GM21825 (cell line): Measurements from ENCODE around the gene IDUA.
A peak's percentile ranks its signal among the peaks of the same experiment; 100 is the strongest.
"Not testable (repeated sequence)": the region's sequence is repeated elsewhere in the genome, so short reads cannot be mapped to it uniquely, and the experiment has no call there.

ENCODE experiments used
- ATAC-seq: cut with Tn5 transposase; IDR thresholded peaks from one replicate; pipeline ENCODE4 v1.9.1; 2021; ENCODE audit warnings: mild to moderate bottlenecking, moderate library complexity; ENCODE audit not compliant: unreplicated experiment

IDUA gene

DNA sequence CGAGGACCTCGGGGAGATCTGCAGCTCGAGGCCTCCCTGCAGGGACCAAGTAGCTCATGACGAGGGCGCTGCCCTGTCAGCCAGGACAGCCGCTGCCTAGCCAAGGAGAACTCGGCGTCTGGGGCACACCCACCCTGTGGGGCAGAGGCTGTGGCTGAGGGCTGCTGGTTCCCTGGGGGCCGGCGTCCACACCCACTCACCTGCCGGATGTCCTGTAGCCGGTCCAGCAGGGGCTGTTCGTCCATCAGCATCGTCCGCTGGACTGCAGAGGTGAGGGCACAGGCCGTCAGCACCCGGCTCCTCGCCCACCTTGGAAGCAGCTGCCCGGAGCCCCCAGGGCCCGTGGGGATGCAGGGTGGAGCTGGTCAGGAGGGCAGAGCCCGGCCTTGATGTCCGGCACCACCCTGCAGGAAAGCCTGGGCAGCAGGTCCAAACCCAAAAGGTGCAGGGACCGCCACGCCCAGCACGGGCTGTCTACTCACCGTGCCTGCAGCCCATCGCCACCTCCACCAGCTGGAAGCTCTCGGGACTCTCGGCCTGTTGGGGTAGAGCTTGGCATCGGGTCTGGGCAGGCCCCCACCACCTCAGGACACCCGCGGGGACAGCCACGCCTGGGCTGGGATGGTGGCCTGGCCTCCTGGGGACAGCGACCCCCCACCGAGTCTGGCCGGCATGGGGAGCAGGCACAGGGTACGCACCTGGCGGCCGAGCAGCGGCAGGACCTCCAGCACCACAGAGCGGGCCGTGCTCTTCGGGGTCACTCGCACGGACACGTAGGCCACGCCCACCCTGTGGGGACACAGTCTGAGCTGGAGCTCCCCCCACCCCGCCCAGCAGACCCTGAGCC is 20.4 kb upstream of the IDUA start:
- ATAC-seq, result no peak

- ATAC-seq, result no peak
Measured at GRCh38 chr4:967113-968104, 19.4 kb upstream of the IDUA start.

DNA sequence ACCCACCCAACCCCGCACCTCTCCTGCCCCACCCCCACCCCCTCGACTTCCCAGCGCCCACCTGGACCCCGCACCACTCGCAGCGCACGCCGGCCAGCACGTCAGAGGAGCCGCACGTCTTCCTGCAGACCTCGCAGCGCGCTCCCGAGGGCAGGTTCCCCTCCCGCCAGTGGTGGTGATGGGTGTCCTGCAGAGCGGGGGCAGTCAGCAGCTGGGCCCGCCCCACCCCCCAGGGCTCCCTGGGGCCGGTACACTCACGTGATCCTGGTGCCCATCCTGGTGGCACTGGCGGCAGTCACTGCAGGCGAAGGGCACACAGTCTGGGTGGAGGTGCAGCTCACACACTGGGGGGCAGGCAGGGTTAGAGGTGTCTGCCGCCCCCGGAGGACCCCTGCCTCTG is 18.6 kb upstream of the IDUA start:
- no peak for ATAC-seq

DNA sequence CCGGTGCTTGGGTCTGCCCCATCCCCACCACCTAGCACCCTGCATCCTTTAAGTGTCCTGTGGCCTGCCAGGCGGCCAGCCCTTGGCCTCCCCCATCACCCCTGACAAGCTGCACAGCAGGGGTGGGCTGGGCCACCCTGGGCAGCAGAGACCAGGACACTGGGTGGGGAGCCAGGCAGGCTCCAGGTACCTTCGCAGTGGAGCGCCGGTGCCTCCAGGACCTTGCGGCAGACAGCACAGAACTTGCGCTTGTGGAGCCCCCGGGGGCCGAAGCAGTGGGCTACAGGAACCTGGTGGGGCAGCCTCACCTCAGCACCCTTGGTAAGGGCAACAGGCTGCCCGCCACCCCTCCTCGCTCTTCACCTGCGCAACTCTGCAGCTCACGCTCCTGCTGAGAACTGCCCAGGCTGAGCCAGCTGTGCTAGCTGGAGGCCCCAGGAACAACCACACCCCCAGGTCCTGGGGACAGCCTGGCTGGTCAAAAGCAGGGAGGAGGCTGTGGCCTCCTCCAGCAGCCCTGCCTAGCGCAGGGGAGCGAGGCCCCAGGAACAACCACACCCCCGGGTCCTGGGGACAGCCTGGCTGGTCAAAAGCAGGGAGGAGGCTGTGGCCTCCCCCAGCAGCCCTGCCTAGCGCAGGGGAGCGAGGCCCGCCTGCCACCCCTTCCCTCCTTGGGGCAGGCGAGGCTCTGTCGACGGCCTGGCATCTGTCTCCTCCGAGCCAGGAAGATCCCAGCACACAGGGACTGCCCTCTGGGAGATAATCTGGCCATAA is 18.0 kb upstream of the IDUA start:
- no peak for ATAC-seq

GRCh38 chr4:970046-970745 is 16.6 kb upstream of the IDUA start:
- ATAC-seq, result no peak

DNA sequence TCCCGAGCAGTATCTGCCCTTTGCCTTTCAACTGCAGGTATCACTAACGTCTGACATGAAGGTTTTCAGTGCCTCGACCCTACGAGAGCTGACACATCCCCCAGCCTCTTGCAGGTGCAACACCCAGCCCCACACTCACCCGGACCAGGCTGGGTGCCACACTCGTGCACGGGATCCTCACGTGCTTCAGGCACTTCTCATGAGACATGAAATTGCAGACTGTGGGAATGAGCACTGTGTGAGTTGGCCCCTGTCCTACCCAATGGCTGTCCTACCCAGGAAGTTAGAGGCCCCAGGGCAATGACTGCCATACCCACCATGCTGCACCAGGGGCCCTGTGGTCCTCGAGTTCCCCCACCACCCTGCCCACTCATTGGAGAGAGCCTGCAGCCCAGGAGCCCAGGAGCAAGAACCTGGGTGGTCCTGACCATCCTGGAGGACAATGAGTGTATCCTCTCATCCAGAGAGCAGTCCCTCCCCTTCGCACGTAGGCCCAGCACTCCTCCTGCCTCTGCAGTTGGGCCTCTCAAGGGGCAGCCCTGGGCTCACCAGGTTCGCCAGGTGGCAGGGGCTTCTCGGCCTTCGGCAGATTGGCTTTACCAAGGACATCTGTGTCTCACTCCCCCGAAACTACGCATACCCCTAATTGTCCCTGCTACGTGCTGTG is 15.9 kb upstream of the IDUA start:
- no peak for ATAC-seq

DNA sequence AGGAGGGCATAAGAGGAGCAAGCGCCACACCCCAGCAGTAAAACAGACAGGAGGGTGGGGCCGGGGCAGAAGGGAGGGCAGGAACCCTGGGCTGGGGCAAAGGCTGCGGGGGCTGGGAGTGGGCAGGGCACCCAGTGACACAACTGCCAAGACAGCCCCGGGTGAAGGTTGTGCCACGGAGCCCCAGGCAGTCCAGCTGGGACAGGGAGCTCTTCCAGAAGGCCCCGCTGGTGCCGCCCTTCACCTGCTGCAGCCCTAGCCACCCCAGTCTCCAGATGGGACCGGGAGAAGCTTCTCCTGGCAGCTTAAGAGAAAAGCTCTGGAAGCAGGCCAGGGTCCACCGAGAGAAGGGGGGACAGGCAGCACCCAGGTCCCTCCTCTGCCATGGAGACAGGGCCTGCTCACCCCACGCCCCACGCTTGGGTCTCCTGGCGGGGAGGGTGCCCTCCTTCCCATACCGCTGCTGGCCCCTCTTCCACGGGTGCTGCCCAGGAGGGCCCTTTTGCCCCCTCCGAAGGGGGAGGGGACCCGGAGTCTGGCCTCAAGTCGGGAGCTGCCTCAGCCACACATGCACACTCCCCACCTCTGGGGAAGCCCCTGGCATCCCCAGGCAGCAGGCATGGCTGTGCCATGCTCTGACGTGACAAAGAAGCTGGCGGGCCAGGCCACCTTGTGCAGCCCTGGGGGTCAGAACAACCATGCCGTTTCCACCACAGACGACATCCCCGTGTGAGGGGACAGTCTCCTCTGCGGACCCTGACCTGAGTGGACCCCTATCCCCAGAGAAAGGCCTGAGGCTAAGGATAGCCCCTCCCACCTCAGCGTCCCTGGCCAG is 15.0 kb upstream of the IDUA start:
- no peak for ATAC-seq

DNA sequence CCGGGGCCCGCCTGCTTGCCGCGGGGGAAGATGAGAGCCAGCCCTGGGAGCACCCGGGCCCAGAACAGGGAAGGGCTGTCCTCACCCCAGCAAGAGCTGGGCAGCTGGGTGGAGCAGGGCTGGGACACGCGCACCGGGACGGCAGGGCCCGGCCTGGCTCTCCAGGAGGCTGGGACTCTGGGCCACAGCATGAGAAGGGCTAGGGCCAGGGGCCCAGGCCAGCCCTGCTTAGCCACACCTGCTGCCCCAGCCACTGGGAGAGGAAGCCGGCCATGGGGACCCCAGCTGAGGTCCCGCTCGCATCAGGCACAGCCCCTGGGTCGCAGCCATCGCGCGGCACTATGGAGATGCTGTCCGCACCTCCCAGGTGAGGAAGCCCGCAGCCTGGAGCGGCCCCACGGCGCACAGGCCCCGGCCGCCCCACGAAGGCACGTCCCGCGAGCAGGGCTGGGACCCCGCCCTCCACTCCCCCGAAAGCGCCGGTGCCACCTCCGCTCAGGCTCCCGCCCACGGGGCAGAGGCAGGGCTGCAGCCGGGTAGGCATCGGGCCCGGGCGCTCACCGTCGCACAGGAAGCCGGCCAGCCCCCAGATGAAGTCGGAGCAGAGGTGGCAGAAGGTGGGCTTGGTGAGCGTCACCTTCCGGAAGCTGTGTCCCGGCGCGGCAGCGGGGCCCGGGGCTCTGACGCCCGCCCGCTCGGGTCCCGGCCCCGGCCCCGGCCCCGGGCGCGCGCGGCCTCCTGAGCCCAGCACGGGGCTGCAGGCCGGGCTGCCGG is 14.0 kb upstream of the IDUA start:
- ATAC-seq, result peak; percentile 37

DNA sequence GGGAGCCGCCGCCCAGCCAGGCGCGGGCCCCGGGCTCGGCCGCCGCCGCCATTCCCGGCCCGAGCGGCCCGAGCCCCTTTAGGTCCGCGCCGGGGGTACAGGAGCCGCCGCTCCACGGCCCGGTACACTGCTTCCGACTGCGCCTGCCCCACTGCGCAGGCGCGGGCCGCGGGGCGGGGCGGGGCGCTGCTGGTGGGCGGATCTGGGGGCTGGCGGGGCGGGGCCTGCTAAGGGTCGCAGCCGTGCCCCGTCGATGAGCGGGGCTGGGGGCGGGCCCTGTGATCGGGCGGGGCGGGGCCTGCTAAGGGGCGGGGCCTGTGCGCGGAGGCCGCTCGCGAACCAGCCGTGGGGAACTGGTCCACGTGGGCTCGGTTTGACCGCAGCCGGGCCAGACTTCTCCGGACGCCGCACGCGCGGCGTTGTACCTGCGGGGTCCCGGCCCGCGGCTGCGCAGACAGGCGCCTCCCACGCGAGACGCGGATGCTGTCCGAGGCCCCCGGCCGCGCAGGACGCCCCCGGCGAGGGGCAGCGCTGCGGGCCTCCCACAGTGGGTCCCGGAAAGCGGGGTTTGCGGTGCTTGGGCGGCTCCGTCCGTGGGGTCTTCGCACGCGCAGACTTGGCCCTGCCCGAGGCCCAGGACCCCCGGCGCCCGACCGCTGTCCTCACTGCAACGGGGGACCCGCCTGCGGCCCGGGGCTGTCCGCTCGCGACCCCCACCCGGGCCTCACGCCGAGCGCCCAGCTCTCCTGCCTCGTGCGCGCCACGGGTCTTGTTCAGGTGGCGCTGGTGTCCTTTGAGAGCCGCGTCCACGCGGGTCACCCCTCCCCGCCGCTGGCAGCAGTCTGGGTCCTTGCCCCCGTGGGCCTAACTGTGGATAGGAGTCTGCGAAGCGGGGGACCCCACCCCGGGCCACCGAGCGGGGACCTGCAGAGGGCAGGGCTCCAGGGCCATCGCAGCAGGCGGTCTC is 13.1 kb upstream of the IDUA start, which contains the start of gene DGKQ:
Gene DGKQ (minus strand): TSS at position 139 of the 967 bp plus-strand sequence. CDS start 87 bp downstream, at position 52.
- peak; percentile 74 for ATAC-seq

- ATAC-seq, result no peak
Measured at GRCh38 chr4:974668-975067, 12.2 kb upstream of the IDUA start.

GRCh38 chr4:976016-976415 is 10.8 kb upstream of the IDUA start:
- not testable (repeated sequence) for ATAC-seq

DNA sequence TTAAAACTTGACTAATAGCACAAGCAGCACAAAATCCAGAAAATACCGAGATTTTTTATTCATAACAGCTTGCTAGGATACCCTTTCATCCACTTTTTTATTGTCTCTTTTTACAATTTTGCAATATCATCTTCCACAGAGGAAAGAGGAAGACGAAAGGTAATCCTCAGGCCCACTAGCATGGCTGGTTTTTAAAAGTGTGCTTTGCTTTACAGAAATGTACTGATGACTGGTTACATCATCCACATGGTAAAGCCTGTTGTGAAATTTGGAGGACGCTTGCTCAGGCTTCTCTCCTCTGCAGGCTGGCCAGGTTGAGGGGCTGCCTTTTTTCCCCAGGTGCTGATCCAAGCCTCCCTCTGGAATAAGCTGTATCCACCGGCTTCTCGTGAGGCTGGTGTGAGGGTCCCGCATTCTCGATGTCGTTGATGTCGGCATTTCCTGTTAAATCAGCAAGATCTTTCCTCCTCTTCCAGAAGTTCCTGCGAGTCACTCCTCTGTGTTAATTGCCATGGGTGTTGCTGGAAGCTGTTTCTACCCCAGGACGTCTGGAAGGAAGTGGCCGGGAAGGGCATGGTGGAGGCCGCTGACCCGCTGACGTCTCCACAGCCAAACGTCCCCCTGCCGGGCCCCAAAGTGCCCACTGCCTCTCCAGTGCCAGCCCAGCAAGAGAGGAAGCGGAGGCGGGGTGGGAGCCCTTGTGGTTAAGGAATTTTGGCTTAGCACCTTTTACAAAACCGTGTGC is 7.7 kb upstream of the IDUA start:
- no peak for ATAC-seq

GRCh38 chr4:982291-982690 is 4.6 kb upstream of the IDUA start:
- no peak for ATAC-seq

DNA sequence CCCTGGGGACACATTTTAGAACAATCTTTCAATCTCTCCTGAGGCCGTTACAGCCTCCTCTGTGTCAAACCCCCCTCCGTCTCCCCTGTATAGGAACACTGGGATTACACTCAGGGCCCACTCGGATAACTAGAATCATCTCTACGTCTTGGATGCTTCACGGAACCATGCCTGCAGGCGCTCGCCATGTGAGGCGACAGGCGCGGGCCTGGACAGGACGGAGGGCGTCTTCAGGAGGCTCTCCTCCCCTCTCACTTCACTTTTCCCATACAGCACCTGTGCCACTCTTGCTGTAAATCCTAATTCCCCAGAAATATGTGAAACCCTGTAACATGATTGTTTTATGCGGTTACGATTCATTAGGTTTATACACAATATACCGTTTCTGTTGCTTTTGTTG is 4.0 kb upstream of the IDUA start:
- ATAC-seq, result no peak

DNA sequence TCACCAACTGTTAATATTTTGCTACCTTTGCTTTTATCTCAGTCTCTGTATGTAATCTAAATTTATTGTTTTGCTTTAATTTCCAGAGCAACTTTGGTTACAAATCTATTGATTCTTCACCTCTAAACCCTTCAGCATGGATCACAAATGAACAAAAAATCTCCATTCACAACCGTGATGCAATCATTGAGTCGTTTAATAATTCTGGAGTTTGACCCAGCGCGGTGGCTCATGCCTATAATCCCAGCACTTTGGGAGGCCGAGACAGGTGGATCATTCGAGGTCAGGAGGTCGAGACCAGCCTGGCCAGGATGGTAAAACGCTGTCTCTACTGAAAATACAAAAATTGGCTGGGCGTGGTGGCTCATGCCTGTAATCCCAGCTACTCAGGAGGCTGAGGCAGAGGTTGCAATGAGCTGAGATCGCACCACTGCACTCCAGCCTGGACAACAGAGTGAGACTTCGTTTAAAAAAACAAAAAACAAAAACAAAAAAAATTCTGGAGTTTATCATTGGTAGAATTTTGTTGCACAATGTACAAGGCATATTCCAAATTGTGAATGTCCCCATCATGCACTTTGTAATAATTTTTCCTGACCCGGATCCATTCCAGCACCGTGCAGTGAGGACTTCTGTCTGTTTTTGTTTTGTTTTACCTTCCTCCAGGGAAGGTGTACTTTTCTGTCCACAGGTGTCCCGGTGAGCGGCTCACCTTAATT is 2.3 kb upstream of the IDUA start:
- no peak for ATAC-seq
